Vagina (tissue), 2 donors: ENCODE results near the gene CHST11. TPM values are rescaled to one million over a fixed set of nuclear protein-coding genes. Genes with fewer than 3 reads are reported as not detected.

Experiments
- DNase-seq, 2 donors: peaks; one replicate each; pipeline ENCODE4 v3.0.0-alpha.2; 2017; ENCODE audit errors: extremely low spot score in 2 of 2
- H3K27ac ChIP-seq: fragments of 200-600 bp; sonication (generic); one replicate; pipeline ENCODE4 v1.5.1; 2019
- H3K27me3 ChIP-seq: fragments of 200-600 bp; sonication (generic); one replicate; pipeline ENCODE4 v1.5.1; 2019
- H3K36me3 ChIP-seq, 2 donors: fragments of 200-600 bp; sonication (generic); one replicate each; pipeline ENCODE4 v1.5.1; 2017 to 2019
- H3K4me1 ChIP-seq: fragments of 200-600 bp; sonication (generic); one replicate; pipeline ENCODE4 v1.5.1; 2019
- H3K4me3 ChIP-seq, 2 donors: fragments of 200-600 bp; sonication (generic); 1 replicate in 1 of 2; 2 replicates in 1 of 2; pipeline ENCODE4 v1.5.1; 2016 to 2019
- H3K9me3 ChIP-seq: fragments of 200-600 bp; sonication (generic); one replicate; pipeline ENCODE4 v1.5.1; 2019
- CTCF ChIP-seq, 3 experiments: fragments of 450-650 bp in 2 of 3; fragments of 200-600 bp in 1 of 3; sonication (generic) in 1 of 3; IDR thresholded peaks; one replicate each; pipeline ENCODE4 v1.5.1; 2017 to 2019; ENCODE audit warnings: antibody characterized with exemption in 3 of 3, mild to moderate bottlenecking in 2 of 3, moderate library complexity in 2 of 3
- POLR2A ChIP-seq, 2 donors: fragments of 450-650 bp; IDR thresholded peaks; one replicate each; pipeline ENCODE4 v1.6.1; 2017; ENCODE audit warnings: antibody characterized with exemption in 2 of 2, mild to moderate bottlenecking in 2 of 2, moderate library complexity in 2 of 2
- POLR2AphosphoS5 ChIP-seq, 2 donors: sonication (generic); formaldehyde crosslinking; IDR thresholded peaks; one replicate each; pipeline ENCODE4 v1.9.0; 2017; ENCODE audit warnings: antibody characterized with exemption in 2 of 2, mild to moderate bottlenecking in 2 of 2, low read depth in 1 of 2; ENCODE audit not compliant: insufficient read depth in 1 of 2
- intact Hi-C: fragments of 100-400 bp; cut with DNase I; formaldehyde crosslinking; loops from one replicate; pipeline ENCODE4 v1.15.1; 2023
- total RNA-seq: library from RNA; depleted of rRNA; stranded (reverse); fragments of >200 nt; gene quantifications from one replicate; pipeline ENCODE4 v1.2.3, GENCODE V29; 2016

Gene CHST11
- total RNA-seq, 1 donor from 2014 or later = 40.0 TPM

- intact Hi-C loops = no loop called here
- Histone ChIP-seq H3K4me3 (no peak overlapping the region), H3K27ac (no peak overlapping the region), H3K36me3 (no peaks in the 10 kb centered on the region), H3K9me3 (no peaks in the 10 kb centered on the region), H3K27me3 (no peaks in the 10 kb centered on the region), H3K4me1 (no peaks in the 10 kb centered on the region)
- TF ChIP-seq POLR2AphosphoS5 (IDR thresholded peaks at IDR 0.05; ENCODE audit: insufficient read depth in 1 of 2, low read depth in 1 of 2) = no peak
- TF ChIP-seq CTCF (IDR thresholded peaks at IDR 0.05) = no peak
- no peak for TF ChIP-seq POLR2A (IDR thresholded peaks at IDR 0.05)
- peak; percentile 34 to 49 for DNase-seq
These were observed 292.8 kb downstream of the CHST11 start for GRCh38 chr12:104749545-104749944.

GRCh38 chr12:104750061-104750460 lies 293.3 kb downstream of the CHST11 start:
- Histone ChIP-seq H3K36me3 (no peaks in the 10 kb centered on the region), H3K27me3 (no peaks in the 10 kb centered on the region), H3K4me1 (no peaks in the 10 kb centered on the region), H3K27ac (no peak overlapping the region), H3K9me3 (no peaks in the 10 kb centered on the region), H3K4me3 (no peak overlapping the region)
- TF ChIP-seq CTCF (IDR thresholded peaks at IDR 0.05) = no peak
- TF ChIP-seq POLR2A (IDR thresholded peaks at IDR 0.05) = no peak
- no peak for TF ChIP-seq POLR2AphosphoS5 (IDR thresholded peaks at IDR 0.05; ENCODE audit: insufficient read depth in 1 of 2, low read depth in 1 of 2)
- peak; percentile 20 to 28 for DNase-seq
- intact Hi-C loops = no loop called here

- peak; percentile 16 to 19 for DNase-seq
- Histone ChIP-seq H3K27ac (no peak overlapping the region), H3K27me3 (no peaks in the 10 kb centered on the region), H3K36me3 (no peaks in the 10 kb centered on the region), H3K9me3 (no peaks in the 10 kb centered on the region), H3K4me1 (no peaks in the 10 kb centered on the region), H3K4me3 (no peak overlapping the region)
- no peak for TF ChIP-seq CTCF (IDR thresholded peaks at IDR 0.05)
- TF ChIP-seq POLR2AphosphoS5 (IDR thresholded peaks at IDR 0.05; ENCODE audit: insufficient read depth in 1 of 2, low read depth in 1 of 2) = no peak
- TF ChIP-seq POLR2A (IDR thresholded peaks at IDR 0.05) = no peak
- intact Hi-C loops = no loop called here
These were observed 294.4 kb downstream of the CHST11 start for GRCh38 chr12:104751120-104751519.

GRCh38 chr12:104751594-104751993 lies 294.8 kb downstream of the CHST11 start:
- Histone ChIP-seq H3K4me3 (no peak overlapping the region), H3K4me1 (no peaks in the 10 kb centered on the region), H3K9me3 (no peaks in the 10 kb centered on the region), H3K27me3 (no peaks in the 10 kb centered on the region), H3K36me3 (no peaks in the 10 kb centered on the region), H3K27ac (no peak overlapping the region)
- intact Hi-C loops = no loop called here
- no peak for TF ChIP-seq POLR2A (IDR thresholded peaks at IDR 0.05)
- no peak for TF ChIP-seq CTCF (IDR thresholded peaks at IDR 0.05)
- no peak for TF ChIP-seq POLR2AphosphoS5 (IDR thresholded peaks at IDR 0.05; ENCODE audit: insufficient read depth in 1 of 2, low read depth in 1 of 2)
- no peak for DNase-seq

- Histone ChIP-seq H3K27ac (no peak overlapping the region), H3K9me3 (no peaks in the 10 kb centered on the region), H3K27me3 (no peaks in the 10 kb centered on the region), H3K4me3 (no peak overlapping the region), H3K4me1 (no peaks in the 10 kb centered on the region), H3K36me3 (no peaks in the 10 kb centered on the region)
- no peak for TF ChIP-seq POLR2AphosphoS5 (IDR thresholded peaks at IDR 0.05; ENCODE audit: insufficient read depth in 1 of 2, low read depth in 1 of 2)
- no peak for TF ChIP-seq CTCF (IDR thresholded peaks at IDR 0.05)
- no peak for TF ChIP-seq POLR2A (IDR thresholded peaks at IDR 0.05)
- DNase-seq = peak in 1 of 2 donors; percentile 64
- intact Hi-C loops = no loop called here
These were observed 295.3 kb downstream of the CHST11 start for GRCh38 chr12:104752016-104752415.
